Activated T-cell treated with anti-CD3 and anti-CD28 coated beads for 4 hours (primary cell): ENCODE results near the gene SLC25A22.

ENCODE experiments used
- DNase-seq: peaks from one replicate; pipeline ENCODE4 v3.0.0-alpha.2; 2020

Gene SLC25A22

GRCh38 chr11:833849-834311, 35.8 kb upstream of the SLC25A22 start:
- no peak for DNase-seq

GRCh38 chr11:833114-833791, 35.2 kb upstream of the SLC25A22 start:
- no peak for DNase-seq

GRCh38 chr11:832529-833113, 34.5 kb upstream of the SLC25A22 start, which contains the start of gene CD151:
Gene CD151 (plus strand): TSS chr11:832952. CDS start chr11:836070, 3,118 bp downstream.
- DNase-seq, result no peak

DNA sequence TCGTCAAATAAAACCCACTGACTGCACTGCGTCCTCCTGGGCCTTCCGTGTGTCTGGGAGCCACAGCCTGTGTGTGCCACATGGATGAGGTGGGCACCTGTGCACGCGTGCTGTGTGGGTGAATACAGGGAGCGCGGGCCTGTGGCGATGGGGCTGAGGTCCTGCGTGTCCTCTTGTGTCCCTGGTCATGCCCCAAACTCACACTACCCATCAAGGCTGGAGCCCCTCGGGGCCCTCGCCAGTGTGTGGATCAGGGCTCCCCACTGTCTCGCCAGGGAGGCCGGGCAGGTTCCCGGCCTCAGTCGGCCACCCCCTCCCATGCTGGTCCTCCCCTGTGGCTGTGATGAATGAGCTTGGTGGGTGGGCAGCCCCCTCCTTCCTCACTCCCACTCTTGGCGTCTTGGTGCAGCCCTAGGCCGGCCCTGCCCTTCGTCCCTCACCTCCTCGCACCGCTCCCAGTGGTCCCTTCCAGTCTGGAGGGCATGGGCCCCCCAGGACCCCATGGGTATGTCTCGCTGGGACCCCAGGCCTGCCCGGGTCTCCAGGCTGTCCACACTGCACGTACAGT, 34.0 kb upstream of the SLC25A22 start:
- no peak for DNase-seq

GRCh38 chr11:831118-831864, 33.2 kb upstream of the SLC25A22 start:
- no peak for DNase-seq

- no peak for DNase-seq
These were observed 32.4 kb upstream of the SLC25A22 start for GRCh38 chr11:830295-831117.

DNA sequence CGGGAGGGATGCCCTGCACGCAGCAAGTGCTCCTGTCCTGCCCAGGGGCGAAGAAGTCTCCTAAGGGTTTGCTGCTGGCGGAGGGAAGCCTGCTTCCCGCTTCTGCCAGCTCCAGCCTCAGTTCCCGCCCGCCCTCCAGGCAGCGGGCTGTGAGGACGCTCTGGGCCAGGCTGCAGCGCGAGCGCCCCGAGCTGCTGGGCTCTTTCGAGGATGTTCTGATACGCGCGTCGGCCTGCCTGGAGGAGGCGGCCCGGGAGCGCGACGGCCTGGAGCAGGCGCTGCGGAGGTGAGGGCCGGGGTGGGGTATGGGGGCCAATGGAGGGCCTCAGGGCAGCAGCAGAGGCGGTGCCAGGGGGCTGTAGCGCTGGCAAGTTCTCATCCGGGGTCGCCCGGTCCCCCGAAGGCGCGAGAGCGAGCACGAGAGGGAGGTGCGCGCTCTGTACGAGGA, 31.8 kb upstream of the SLC25A22 start:
- no peak for DNase-seq

- no peak for DNase-seq
These were observed 31.2 kb upstream of the SLC25A22 start for GRCh38 chr11:829176-829846.

DNA sequence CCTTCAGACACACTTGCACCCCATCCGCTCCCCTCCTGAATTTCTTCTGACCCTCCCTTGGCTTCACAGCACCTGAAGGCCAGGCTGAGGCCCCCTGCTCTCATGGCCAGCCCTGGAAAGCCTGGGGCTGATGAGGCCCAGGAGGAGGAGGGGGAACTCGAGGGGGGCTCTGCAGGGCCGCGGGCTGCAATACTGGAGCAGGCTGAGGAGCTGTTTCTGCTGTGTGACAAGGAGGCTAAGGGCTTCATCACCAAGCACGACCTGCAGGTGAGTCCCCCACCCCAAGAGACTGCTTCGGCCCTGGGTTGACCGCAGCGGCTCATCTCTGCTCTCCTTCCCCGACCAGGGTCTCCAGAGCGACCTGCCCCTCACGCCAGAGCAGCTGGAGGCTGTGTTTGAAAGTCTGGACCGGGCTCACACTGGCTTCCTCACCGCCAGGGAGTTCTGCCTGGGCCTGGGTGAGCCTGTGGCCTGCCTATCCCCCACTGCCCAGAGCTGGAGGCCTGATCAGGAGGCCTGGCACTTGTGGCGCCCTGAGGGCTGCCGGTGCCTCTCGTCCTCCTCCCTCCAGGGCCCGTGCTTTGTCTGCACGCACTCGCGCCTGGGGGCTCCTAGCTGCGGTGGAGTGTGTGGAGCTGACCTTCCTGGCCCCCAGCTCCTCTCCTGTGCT, 30.6 kb upstream of the SLC25A22 start:
- no peak for DNase-seq

DNA sequence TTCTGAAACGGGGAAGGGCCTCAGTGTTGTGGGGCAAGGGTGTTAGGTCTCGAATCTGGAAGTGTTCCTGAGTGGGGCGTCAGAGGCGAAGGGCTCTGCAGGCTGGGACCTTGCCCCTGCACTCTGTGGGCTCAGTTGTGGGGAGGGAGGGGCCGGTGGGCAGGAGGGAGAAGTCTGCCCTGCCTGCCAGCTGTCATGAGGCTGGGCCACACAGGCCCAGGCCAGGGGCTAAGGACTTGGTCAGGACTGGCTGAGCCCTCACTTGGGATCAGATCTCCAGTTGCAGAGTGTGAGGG, 29.8 kb upstream of the SLC25A22 start, which contains the start of gene CRACR2B:
TSS of gene CRACR2B (plus strand) at position 23 of the 296 bp plus-strand sequence. CDS start 689 bp downstream, outside the sequence.
- DNase-seq, result no peak

- DNase-seq, result no peak
These were observed 29.2 kb upstream of the SLC25A22 start for GRCh38 chr11:827146-827896.

- DNase-seq, result no peak
These were observed 28.7 kb upstream of the SLC25A22 start for GRCh38 chr11:826836-827145.

DNA sequence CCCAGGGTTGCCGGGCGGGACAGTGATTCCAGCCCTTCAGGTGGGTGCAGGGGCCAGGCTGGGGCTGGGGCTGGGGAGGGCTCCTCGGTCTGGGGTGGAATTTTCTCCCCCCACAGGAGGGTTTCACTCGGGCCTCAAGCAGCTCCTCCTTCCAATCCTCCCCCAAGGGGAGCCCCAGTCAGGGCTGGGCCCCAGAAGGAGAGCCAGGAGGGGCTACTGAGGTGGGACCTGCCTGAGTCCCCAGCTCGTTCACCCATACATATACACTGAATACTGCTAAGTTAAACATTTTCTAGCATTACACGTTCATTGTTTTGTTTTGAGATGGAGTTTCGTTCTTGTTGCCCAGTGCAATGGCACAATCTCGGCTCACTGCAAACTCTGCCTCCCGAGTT, 28.1 kb upstream of the SLC25A22 start:
- DNase-seq, result no peak

GRCh38 chr11:825366-826226, 27.5 kb upstream of the SLC25A22 start:
- no peak for DNase-seq

- DNase-seq, result no peak
These were observed 26.9 kb upstream of the SLC25A22 start for GRCh38 chr11:824942-825341.

DNA sequence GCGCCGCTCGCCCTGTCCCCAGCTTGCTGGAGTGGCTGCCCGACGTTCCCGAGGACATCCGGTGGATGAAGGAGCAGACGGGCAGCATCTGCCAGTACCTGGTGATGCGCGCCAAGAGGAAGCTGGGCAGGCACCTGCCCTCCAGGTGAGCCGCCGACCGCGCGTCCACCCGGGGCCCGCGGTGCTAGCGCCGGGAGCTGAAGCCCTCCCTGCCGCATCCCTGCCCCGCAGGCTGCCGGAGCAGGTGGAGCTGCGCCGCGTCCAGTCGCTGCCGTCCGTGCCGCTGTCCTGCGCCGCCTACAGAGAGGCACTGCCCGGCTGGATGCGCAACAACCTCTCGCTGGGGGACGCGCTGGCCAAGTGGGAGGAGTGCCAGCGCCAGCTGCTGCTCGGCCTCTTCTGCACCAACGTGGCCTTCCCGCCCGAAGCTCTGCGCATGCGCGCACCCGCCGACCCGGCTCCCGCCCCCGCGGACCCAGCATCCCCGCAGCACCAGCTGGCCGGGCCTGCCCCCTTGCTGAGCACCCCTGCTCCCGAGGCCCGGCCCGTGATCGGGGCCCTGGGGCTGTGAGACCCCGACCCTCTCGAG, 26.3 kb upstream of the SLC25A22 start:
- no peak for DNase-seq

DNA sequence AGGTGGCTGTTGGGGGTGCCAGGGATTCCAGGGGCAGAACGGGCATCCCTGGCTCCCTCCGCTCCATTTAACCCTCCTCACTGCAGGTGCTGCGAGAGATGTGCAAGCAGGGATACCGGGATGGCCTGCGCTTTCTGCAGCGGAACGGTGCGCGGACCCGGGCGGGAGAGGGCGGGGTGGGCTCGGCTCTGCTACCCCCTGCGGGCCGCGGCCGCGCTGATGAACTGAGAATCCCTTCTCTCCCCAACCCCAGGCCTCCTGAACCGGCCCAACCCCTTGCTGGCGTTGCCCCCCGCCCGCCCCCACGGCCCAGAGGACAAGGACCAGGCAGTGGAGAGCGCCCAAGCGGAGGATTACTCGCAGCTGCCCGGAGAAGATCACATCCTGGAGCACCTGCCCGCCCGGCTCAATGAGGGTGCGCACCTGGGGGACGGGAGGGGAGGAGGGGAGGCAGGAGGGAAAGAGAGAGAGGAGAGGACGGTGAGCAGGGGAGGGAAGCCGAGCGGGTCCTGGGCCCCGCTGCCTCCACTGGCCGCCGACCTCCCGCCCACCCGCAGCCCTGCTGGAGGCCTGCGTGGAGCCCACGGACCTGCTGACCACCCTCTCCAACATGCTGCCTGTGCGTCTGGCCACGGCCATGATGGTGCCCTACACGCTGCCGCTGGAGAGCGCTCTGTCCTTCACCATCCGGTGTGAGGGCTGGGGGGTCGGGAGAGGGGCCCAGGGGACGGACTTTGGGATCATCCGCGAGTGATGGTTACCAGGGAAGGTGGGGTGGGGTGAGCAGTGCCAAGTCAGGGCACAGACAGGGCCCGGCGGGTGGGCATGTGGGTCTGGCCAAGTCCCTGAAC, 25.6 kb upstream of the SLC25A22 start:
- DNase-seq, result no peak
